T-cell (primary cell): Measurements from ENCODE around the gene VEGFA. TPM values are rescaled to one million over a fixed set of nuclear protein-coding genes. Genes with fewer than 3 reads are reported as not detected.

ENCODE experiments used
- ATAC-seq, 4 experiments: fragments of 200-7000 bp in 3 of 4; fragments of 150-1000 bp in 1 of 4; cut with Tn5 transposase; replicated peaks in 1 of 4; 1 replicate in 3 of 4; 2 replicates in 1 of 4; pipeline ENCODE4 v1.10.0; 2021; ENCODE audit warnings: moderate library complexity in 3 of 4, mild to moderate bottlenecking in 2 of 4, moderate number of reproducible peaks in 1 of 4
- CTCF ChIA-PET, 2 donors: fragments of 300-600 bp; sonication (Branson Sonifier 250); formaldehyde crosslinking; loops; one replicate each; lab custom pipeline; 2022; ENCODE audit warnings: antibody characterized with exemption in 2 of 2; lab: Charles Lee
- POLR2A ChIA-PET, 2 donors: fragments of 300-600 bp; sonication (Branson Sonifier 250); formaldehyde crosslinking; loops; one replicate each; lab custom pipeline; 2022; ENCODE audit warnings: antibody characterized with exemption in 2 of 2; lab: Charles Lee
- DNase-seq, 35 experiments: peaks; one replicate each; pipeline versions ENCODE4 v3.0.0 to v3.0.0-alpha.2; 2013 to 2023
- H3K27ac ChIP-seq: one replicate; pipeline ENCODE4 v1.5.1; 2013; ENCODE audit warnings: low read length
- H3K27me3 ChIP-seq, 2 experiments: replicated peaks in 1 of 2; 1 replicate in 1 of 2; 2 replicates in 1 of 2; pipeline versions ENCODE4 v1.6.1 to v1.7.0; 2013; ENCODE audit warnings: low read length in 1 of 2, mixed read lengths in 1 of 2; ENCODE audit not compliant: control insufficient read depth in 2 of 2, insufficient read depth in 2 of 2; ENCODE audit errors: extremely low read depth in 1 of 2
- H3K36me3 ChIP-seq, 2 donors: 1 replicate in 1 of 2; 2 replicates in 1 of 2; pipeline versions ENCODE4 v1.6.1 to v1.7.0; 2013; ENCODE audit warnings: low read length in 1 of 2; ENCODE audit not compliant: control insufficient read depth in 2 of 2, insufficient read depth in 1 of 2; ENCODE audit errors: extremely low read depth in 1 of 2
- H3K4me1 ChIP-seq, 2 experiments: 1 replicate in 1 of 2; 2 replicates in 1 of 2; pipeline versions ENCODE4 v1.6.1 to v1.7.0; 2013; ENCODE audit warnings: low read length in 2 of 2, mixed read lengths in 1 of 2; ENCODE audit not compliant: insufficient read depth in 2 of 2, control insufficient read depth in 1 of 2; ENCODE audit errors: extremely low read depth in 1 of 2
- H3K4me3 ChIP-seq, 2 donors: 1 replicate in 1 of 2; 2 replicates in 1 of 2; pipeline versions ENCODE4 v1.5.1 to v1.7.0; 2013; ENCODE audit warnings: mild to moderate bottlenecking in 2 of 2, low read length in 1 of 2, moderate library complexity in 1 of 2; ENCODE audit not compliant: control insufficient read depth in 1 of 2; ENCODE audit errors: extremely low read depth in 1 of 2
- H3K9me3 ChIP-seq: 2 replicates; pipeline ENCODE4 v1.7.0; 2013
- H3K27ac Mint-ChIP-seq, 2 donors: one replicate each; pipeline ENCODE4 v1.8.0; 2020 to 2021; ENCODE audit warnings: mild to moderate bottlenecking in 2 of 2, mixed read lengths in 2 of 2
- H3K27me3 Mint-ChIP-seq, 2 donors: one replicate each; pipeline ENCODE4 v1.8.0; 2021 to 2022; ENCODE audit warnings: mixed read lengths in 2 of 2
- H3K36me3 Mint-ChIP-seq: one replicate; pipeline ENCODE4 v1.8.0; 2021; ENCODE audit warnings: mixed read lengths
- H3K4me1 Mint-ChIP-seq, 3 donors: one replicate each; pipeline ENCODE4 v1.8.0; 2020 to 2022; ENCODE audit warnings: mixed read lengths in 3 of 3, mild to moderate bottlenecking in 1 of 3
- H3K4me3 Mint-ChIP-seq, 3 donors: one replicate each; pipeline ENCODE4 v1.8.0; 2020 to 2022; ENCODE audit warnings: mild to moderate bottlenecking in 3 of 3, mixed read lengths in 3 of 3, moderate library complexity in 3 of 3
- H3K9me3 Mint-ChIP-seq, 3 donors: one replicate each; pipeline ENCODE4 v1.8.0; 2020 to 2022; ENCODE audit warnings: mixed read lengths in 3 of 3
- WGBS: methylation state at CpG from one replicate; pipeline ENCODE4 v1.1.5; 2013; ENCODE audit warnings: missing lambda C conversion rate; ENCODE audit not compliant: insufficient coverage; 5-methylcytosine and 5-hydroxymethylcytosine counted together
- total RNA-seq, 35 experiments: library from RNA in 6 of 35; stranded (reverse) in 6 of 35; fragments of 120-200 nt in 1 of 35; gene quantifications; one replicate each; pipeline versions ENCODE4 v1.2.1 to v1.2.4 and lab custom pipeline; 2013 to 2026

Gene VEGFA
- total RNA-seq, 5 donors from 2014 or later (not counting 1 experiment from before 2014, with no cell fraction given), result 1.1 to 8.9 (median 6.4) TPM

GRCh38 chr6:43750622-43751021 lies 19.4 kb upstream of the VEGFA start:
- ATAC-seq (no peak), DNase-seq (no peak)
- H3K9me3 ChIP-seq, result no peaks in the 10 kb centered on the region
- Mint-ChIP-seq H3K27ac (no peak overlapping the region), H3K4me3 (no peak overlapping the region), H3K36me3 (no peaks in the 10 kb centered on the region), H3K4me1 (no peaks in the 10 kb centered on the region), H3K9me3 (no peaks in the 10 kb centered on the region), H3K27me3 (peaks cover 5 to 9% of the 10 kb centered on the region in 2 donors)
- no peak overlapping the region for H3K27ac ChIP-seq
- no peaks in the 10 kb centered on the region for H3K36me3 ChIP-seq
- ChIA-PET POLR2A (no interaction called here), CTCF (no interaction called here)
- H3K4me1 ChIP-seq, result no peaks in the 10 kb centered on the region
- H3K27me3 ChIP-seq, result peaks cover 0 to 10% of the 10 kb centered on the region in 2 experiments
- H3K4me3 ChIP-seq, result no peak overlapping the region
- WGBS, result no CpG with 5 or more reads among the region's 3 CpGs

DNA sequence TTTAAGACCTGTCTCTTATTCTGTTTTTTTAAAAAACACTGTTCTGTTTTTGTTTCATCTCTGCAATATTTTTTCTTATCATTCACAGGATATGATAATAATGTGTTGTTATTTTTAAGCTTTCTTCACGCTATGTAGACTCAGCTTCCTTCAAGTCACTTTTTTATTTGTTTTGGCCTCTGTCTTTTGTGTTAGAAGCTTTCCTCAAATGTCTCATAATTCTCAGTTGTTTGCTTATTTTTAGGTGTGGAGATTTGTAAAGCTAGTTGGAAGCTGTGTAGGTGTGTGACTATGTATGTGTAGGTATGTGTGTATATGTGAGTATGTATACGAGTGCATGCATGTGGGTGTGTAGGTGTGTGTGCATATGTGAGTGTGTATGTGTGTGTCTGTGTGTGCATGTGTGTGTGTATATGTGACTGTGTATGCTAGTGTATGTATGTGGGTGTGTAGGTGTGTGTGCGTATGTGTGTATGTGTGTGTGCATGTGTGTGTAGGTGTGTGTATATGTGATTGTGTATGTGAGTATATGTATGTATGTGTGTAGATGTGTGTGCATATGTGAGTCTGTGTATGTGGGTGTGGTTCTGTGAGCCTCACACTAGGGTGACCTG lies 16.3 kb upstream of the VEGFA start:
- Histone ChIP-seq H3K4me1 (no peaks in the 10 kb centered on the region), H3K36me3 (no peaks in the 10 kb centered on the region), H3K27me3 (peaks cover 0 to 7% of the 10 kb centered on the region in 2 experiments), H3K9me3 (no peaks in the 10 kb centered on the region), H3K4me3 (no peak overlapping the region), H3K27ac (no peak overlapping the region)
- no peak for ATAC-seq
- DNase-seq, result no peak
- no peaks in the 10 kb centered on the region for H3K36me3 Mint-ChIP-seq
- CTCF ChIA-PET, result interaction anchor here in 1 of 2 donors (1.0 kb wide), 1 partner anchor 16 kb away, joined by 3 read pairs; no protein-coding TSS in a partner anchor
- H3K27ac Mint-ChIP-seq, result no peak overlapping the region
- no peaks in the 10 kb centered on the region for H3K4me1 Mint-ChIP-seq
- no peaks in the 10 kb centered on the region for H3K9me3 Mint-ChIP-seq
- POLR2A ChIA-PET, result interaction anchor here in 1 of 2 donors (0.7 kb wide), 1 partner anchor 15 kb away, joined by 3 read pairs; no protein-coding TSS in a partner anchor
- H3K4me3 Mint-ChIP-seq, result no peak overlapping the region
- WGBS, result 92% methylated on average over 2 of the region's 3 CpGs
- no peaks in the 10 kb centered on the region for H3K27me3 Mint-ChIP-seq

DNA sequence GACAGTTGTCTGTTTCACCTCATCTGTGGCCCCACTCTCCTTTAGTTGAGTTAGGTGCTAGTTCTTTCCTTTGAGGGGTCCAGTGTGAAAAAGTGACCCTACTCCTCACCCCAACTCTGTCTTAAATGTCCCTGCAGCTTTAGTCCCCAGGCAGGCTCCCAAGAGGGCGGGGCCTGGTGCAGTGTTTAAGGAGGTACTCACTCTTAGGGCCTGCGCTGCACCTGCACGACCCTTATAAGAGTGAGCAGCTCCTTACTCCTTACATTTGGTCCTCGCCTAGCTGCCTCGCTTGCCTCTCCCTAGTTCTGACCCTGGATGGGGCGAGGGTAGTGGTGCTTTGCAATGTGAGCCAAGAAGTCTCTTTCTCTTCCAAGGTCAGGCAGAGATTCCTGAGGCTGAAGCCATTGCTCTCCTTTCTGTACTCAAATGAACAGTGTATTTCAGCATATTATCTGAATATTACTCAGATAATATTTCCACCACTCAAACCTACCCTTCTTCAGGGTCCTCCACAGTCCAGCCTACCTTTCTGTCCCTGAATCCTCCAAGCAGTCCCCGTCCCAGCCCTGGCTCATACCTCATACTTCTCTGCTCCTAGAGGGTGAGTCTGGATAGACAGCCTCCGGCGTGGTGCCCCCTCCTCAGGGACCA lies 11.9 kb upstream of the VEGFA start:
- H3K27me3 ChIP-seq, result peaks cover 0 to 13% of the 10 kb centered on the region in 2 experiments

GRCh38 chr6:43758617-43759050 lies 11.4 kb upstream of the VEGFA start:
- DNase-seq (peak in 1 of 35 experiments; percentile 11), ATAC-seq (peak in 2 of 4 experiments; percentile 36)
- Mint-ChIP-seq H3K4me3 (no peak overlapping the region), H3K9me3 (no peaks in the 10 kb centered on the region), H3K27ac (no peak overlapping the region), H3K36me3 (no peaks in the 10 kb centered on the region), H3K27me3 (peaks cover 0 to 6% of the 10 kb centered on the region in 2 donors), H3K4me1 (no peaks in the 10 kb centered on the region)
- 51% methylated on average over 6 of the region's 9 CpGs for WGBS
- H3K4me1 ChIP-seq, result no peaks in the 10 kb centered on the region
- no peak overlapping the region for H3K27ac ChIP-seq
- ChIA-PET CTCF (no interaction called here), POLR2A (no interaction called here)
- H3K27me3 ChIP-seq, result peaks cover 0 to 13% of the 10 kb centered on the region in 2 experiments
- no peak overlapping the region for H3K4me3 ChIP-seq
- no peaks in the 10 kb centered on the region for H3K9me3 ChIP-seq
- no peaks in the 10 kb centered on the region for H3K36me3 ChIP-seq

More for the DNA sequence above, 11.9 kb upstream of the VEGFA start:
- Mint-ChIP-seq H3K27ac (no peak overlapping the region), H3K9me3 (no peaks in the 10 kb centered on the region), H3K27me3 (peaks cover 0 to 6% of the 10 kb centered on the region in 2 donors), H3K36me3 (no peaks in the 10 kb centered on the region), H3K4me3 (no peak overlapping the region), H3K4me1 (no peaks in the 10 kb centered on the region)
- Histone ChIP-seq H3K4me3 (no peak overlapping the region), H3K36me3 (no peaks in the 10 kb centered on the region), H3K27ac (no peak overlapping the region), H3K9me3 (no peaks in the 10 kb centered on the region), H3K4me1 (no peaks in the 10 kb centered on the region)
- no peak for DNase-seq
- ChIA-PET CTCF (no interaction called here), POLR2A (no interaction called here)
- WGBS, result 75% methylated on average over 1 of the region's 9 CpGs
- ATAC-seq, result no peak

DNA sequence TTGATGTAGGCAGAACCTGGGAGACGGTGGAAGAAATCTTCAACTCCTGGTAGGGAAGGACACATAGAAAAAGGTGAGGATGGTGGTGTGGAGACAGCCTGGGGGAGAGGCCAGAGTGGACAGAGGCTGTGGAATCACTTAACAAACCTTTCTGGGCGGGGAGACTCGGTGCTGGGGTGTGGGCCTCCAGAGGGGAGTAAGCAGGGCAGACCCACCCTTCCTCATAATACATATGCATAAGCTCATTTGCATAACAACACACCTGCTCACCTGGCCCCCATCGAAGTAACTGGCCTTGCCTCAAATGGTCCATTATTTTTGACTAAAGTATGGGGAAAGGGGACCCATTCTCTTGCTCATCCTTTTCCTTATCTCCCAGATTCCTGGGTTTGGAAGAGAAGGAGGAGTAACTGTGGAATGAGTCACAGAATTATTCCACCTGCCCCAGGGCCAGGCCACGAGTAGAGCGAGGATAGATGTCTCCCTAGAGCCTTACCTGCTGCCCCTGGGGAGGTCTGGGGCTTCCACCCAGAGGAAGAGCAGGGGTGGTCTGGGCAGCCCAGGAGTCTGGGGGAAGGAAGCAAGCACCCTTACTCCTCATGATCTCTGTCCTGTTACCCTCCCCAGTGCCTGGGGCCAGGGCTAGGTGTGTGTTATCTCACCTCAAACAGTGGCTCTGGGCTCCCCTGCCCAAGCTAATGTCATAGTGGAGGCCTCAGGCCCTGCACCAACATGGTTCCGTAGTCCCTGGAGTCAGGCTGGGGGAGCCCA lies 10.7 kb upstream of the VEGFA start:
- no peaks in the 10 kb centered on the region for H3K36me3 Mint-ChIP-seq
- CTCF ChIA-PET, result interaction anchor here in 1 of 2 donors (0.6 kb wide), 1 partner anchor 403 kb away, joined by 4 read pairs; no protein-coding TSS in a partner anchor
- DNase-seq, result no peak
- peaks cover 0 to 6% of the 10 kb centered on the region in 2 donors for H3K27me3 Mint-ChIP-seq
- no CpG with 5 or more reads among the region's 7 CpGs for WGBS
- H3K9me3 Mint-ChIP-seq, result no peaks in the 10 kb centered on the region
- no peak overlapping the region for H3K27ac Mint-ChIP-seq
- POLR2A ChIA-PET, result no interaction called here
- no peak overlapping the region for H3K27ac ChIP-seq
- no peak overlapping the region for H3K4me3 Mint-ChIP-seq
- no peaks in the 10 kb centered on the region for H3K4me1 Mint-ChIP-seq
- no peak overlapping the region for H3K4me3 ChIP-seq
- H3K9me3 ChIP-seq, result no peaks in the 10 kb centered on the region
- H3K36me3 ChIP-seq, result no peaks in the 10 kb centered on the region
- H3K4me1 ChIP-seq, result no peaks in the 10 kb centered on the region
- no peak for ATAC-seq
- peaks cover 0 to 13% of the 10 kb centered on the region in 2 experiments for H3K27me3 ChIP-seq

- no peaks in the 10 kb centered on the region for H3K36me3 Mint-ChIP-seq
- no peak overlapping the region for H3K27ac ChIP-seq
- H3K4me1 ChIP-seq, result no peaks in the 10 kb centered on the region
- H3K4me3 ChIP-seq, result no peak overlapping the region
- H3K27me3 Mint-ChIP-seq, result peaks cover 0 to 6% of the 10 kb centered on the region in 2 donors
- no peaks in the 10 kb centered on the region for H3K36me3 ChIP-seq
- POLR2A ChIA-PET, result interaction anchor here in 1 of 2 donors (0.6 kb wide), 1 partner anchor 11 kb away, joined by 3 read pairs; no protein-coding TSS in a partner anchor
- H3K27me3 ChIP-seq, result peaks cover 0 to 16% of the 10 kb centered on the region in 2 experiments
- no peak overlapping the region for H3K27ac Mint-ChIP-seq
- ATAC-seq (no peak), DNase-seq (no peak)
- H3K9me3 ChIP-seq, result no peaks in the 10 kb centered on the region
- no peaks in the 10 kb centered on the region for H3K4me1 Mint-ChIP-seq
- H3K4me3 Mint-ChIP-seq, result no peak overlapping the region
- 49% methylated on average over 2 of the region's 4 CpGs for WGBS
- H3K9me3 Mint-ChIP-seq, result no peaks in the 10 kb centered on the region
- CTCF ChIA-PET, result interaction anchor here in 1 of 2 donors (0.6 kb wide), 1 partner anchor 403 kb away, joined by 4 read pairs; no protein-coding TSS in a partner anchor
Observed at GRCh38 chr6:43759907-43760206, 10.2 kb upstream of the VEGFA start.
